Keratinocyte (primary cell): ENCODE results near the gene CDH10. TPM values are rescaled to one million over a fixed set of nuclear protein-coding genes. Genes with fewer than 3 reads are reported as not detected.

Source experiments
- DNase-seq: peaks from one replicate; pipeline ENCODE4 v3.0.0-alpha.2; 2011; ENCODE audit warnings: low read depth, missing footprints, low spot score
- FAIRE-seq: peaks from 2 replicates; lab custom pipeline; 2011; peaks lifted over from hg19 to GRCh38; lab: Jason Lieb, UNC
- H2AFZ ChIP-seq: 2 replicates; pipeline ENCODE4 v1.6.0; 2012; ENCODE audit warnings: low read length, control low read depth, inconsistent platforms; ENCODE audit not compliant: control insufficient read depth
- H3K27ac ChIP-seq: 2 replicates; pipeline ENCODE4 v1.5.1; 2011; ENCODE audit warnings: low read length; ENCODE audit not compliant: control insufficient read depth, insufficient read depth
- H3K27me3 ChIP-seq: 3 replicates; pipeline ENCODE4 v1.6.0; 2011; ENCODE audit warnings: low read length; ENCODE audit not compliant: control insufficient read depth, insufficient read depth; ENCODE audit errors: extremely low read depth
- H3K36me3 ChIP-seq, 2 experiments: 2 replicates in 1 of 2; 3 replicates in 1 of 2; pipeline ENCODE4 v1.5.1; 2011; ENCODE audit warnings: low read length in 2 of 2, mild to moderate bottlenecking in 1 of 2; ENCODE audit not compliant: control insufficient read depth in 2 of 2, insufficient read depth in 2 of 2; ENCODE audit errors: extremely low read depth in 1 of 2
- H3K4me1 ChIP-seq: 3 replicates; pipeline ENCODE4 v1.5.1; 2011; ENCODE audit warnings: low read length; ENCODE audit not compliant: control insufficient read depth, insufficient read depth; ENCODE audit errors: extremely low read depth
- H3K4me2 ChIP-seq: 3 replicates; pipeline ENCODE4 v1.6.0; 2011; ENCODE audit warnings: low read depth, low read length; ENCODE audit not compliant: control insufficient read depth, insufficient read depth; ENCODE audit errors: extremely low read depth
- H3K4me3 ChIP-seq, 3 experiments: fragments of 200-600 bp in 1 of 3; sonication (generic) in 1 of 3; 2 replicates in 2 of 3; 3 replicates in 1 of 3; pipeline ENCODE4 v1.5.1; 2011 to 2016; ENCODE audit warnings: low read length in 3 of 3, mild to moderate bottlenecking in 3 of 3, control low read depth in 2 of 3, inconsistent platforms in 1 of 3, low read depth in 1 of 3, mixed read lengths in 1 of 3, mixed run types in 1 of 3, moderate library complexity in 1 of 3; ENCODE audit not compliant: control insufficient read depth in 2 of 3, insufficient read depth in 2 of 3; ENCODE audit errors: extremely low read depth in 1 of 3
- H3K79me2 ChIP-seq: 2 replicates; pipeline ENCODE4 v1.6.0; 2012; ENCODE audit warnings: low read length; ENCODE audit not compliant: control insufficient read depth, insufficient read depth
- H3K9ac ChIP-seq: 3 replicates; pipeline ENCODE4 v1.6.0; 2011; ENCODE audit warnings: low read length; ENCODE audit not compliant: control insufficient read depth, insufficient read depth; ENCODE audit errors: extremely low read depth
- H3K9me1 ChIP-seq: 3 replicates; pipeline ENCODE4 v1.6.0; 2011; ENCODE audit warnings: low read length; ENCODE audit not compliant: control insufficient read depth, insufficient read depth; ENCODE audit errors: extremely low read depth
- H3K9me3 ChIP-seq: 2 replicates; pipeline ENCODE4 v1.5.1; 2012; ENCODE audit warnings: low read depth, low read length; ENCODE audit not compliant: control insufficient read depth
- H4K20me1 ChIP-seq: 3 replicates; pipeline ENCODE4 v1.6.0; 2011; ENCODE audit warnings: low read length; ENCODE audit not compliant: control insufficient read depth, insufficient read depth; ENCODE audit errors: extremely low read depth
- EZH2 ChIP-seq: IDR thresholded peaks from one replicate; pipeline ENCODE4 v1.6.1; 2012; ENCODE audit warnings: inconsistent platforms, mild to moderate bottlenecking, low read length, moderate library complexity
- dilution Hi-C: fragments of 300-500 bp; cut with MboI; formaldehyde crosslinking; loops from one replicate; pipeline ENCODE4 v1.7.0; 2020; ENCODE audit warnings: low sequenced_read_pairs; ENCODE audit not compliant: extremely low pct_ligation_motif_present
- polyA plus RNA-seq, 5 experiments: library from polyadenylated mRNA; depleted of rRNA in 3 of 5; stranded (reverse) in 3 of 5; stranded (forward) in 1 of 5; unstranded in 1 of 5; fragments of >200 nt; gene quantifications; 1 replicate in 1 of 5; 2 replicates in 3 of 5; 3 replicates in 1 of 5; pipeline versions ENCODE4 v1.2.1 to v1.2.3, GENCODE V29; 2011 to 2012; ENCODE audit warnings: missing spikeins in 2 of 5, low read depth in 1 of 5, low replicate concordance in 1 of 5
- TF ChIP-seq, protein P1 (sequence below), 3 experiments: IDR thresholded peaks in 1 of 3; conservative IDR thresholded peaks in 1 of 3; optimal IDR thresholded peaks in 1 of 3; 2 replicates in 2 of 3; 3 replicates in 1 of 3; pipeline versions ENCODE3 to v1.5.1; 2011; ENCODE audit warnings: low read length in 3 of 3, mild to moderate bottlenecking in 3 of 3, moderate library complexity in 2 of 3, control low read depth in 1 of 3, inconsistent platforms in 1 of 3; ENCODE audit not compliant: insufficient read depth in 2 of 3; ENCODE audit errors: extremely low read depth in 1 of 3

The CDH10 gene
- polyA plus RNA-seq, 1 donor (not counting 4 experiments of a cell fraction or from before 2014, with no cell fraction given) = 0.26 TPM

DNA sequence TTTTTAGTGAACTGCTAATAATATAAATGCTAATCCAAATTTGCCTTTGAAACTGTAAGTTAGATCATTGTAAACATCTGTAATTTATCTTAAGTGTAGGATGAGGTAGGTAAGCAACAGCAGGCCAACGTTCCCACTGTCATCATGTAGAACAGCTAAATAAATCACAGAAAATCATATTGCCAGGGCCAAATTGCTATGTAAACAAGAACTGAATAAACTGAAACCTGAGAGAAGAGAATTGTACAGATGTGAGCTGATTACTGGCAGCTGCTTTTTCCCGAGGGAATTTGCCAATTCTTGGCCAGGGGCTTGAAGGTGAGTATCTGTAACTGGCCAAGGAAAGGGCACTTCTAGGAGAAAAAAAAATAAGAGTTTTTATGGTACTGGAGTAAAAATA lies 97.6 kb downstream of the CDH10 start:
- no peak overlapping the region for H3K4me2 ChIP-seq
- TF ChIP-seq, protein P1, sequence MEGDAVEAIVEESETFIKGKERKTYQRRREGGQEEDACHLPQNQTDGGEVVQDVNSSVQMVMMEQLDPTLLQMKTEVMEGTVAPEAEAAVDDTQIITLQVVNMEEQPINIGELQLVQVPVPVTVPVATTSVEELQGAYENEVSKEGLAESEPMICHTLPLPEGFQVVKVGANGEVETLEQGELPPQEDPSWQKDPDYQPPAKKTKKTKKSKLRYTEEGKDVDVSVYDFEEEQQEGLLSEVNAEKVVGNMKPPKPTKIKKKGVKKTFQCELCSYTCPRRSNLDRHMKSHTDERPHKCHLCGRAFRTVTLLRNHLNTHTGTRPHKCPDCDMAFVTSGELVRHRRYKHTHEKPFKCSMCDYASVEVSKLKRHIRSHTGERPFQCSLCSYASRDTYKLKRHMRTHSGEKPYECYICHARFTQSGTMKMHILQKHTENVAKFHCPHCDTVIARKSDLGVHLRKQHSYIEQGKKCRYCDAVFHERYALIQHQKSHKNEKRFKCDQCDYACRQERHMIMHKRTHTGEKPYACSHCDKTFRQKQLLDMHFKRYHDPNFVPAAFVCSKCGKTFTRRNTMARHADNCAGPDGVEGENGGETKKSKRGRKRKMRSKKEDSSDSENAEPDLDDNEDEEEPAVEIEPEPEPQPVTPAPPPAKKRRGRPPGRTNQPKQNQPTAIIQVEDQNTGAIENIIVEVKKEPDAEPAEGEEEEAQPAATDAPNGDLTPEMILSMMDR (optimal IDR thresholded peaks at IDR 0.05 in 1 of 3, IDR thresholded peaks at IDR 0.05 in 1 of 3, conservative IDR thresholded peaks at IDR 0.05 in 1 of 3; ENCODE audit: extremely low read depth in 1 of 3, insufficient read depth in 2 of 3, low read length in 3 of 3) = no peak
- TF ChIP-seq EZH2 = no peak
- no peak overlapping the region for H3K9ac ChIP-seq
- DNase-seq (no peak), FAIRE-seq (no peak)
- no peak overlapping the region for H2AFZ ChIP-seq
- H3K27ac ChIP-seq = no peak overlapping the region
- H3K9me3 ChIP-seq = no peaks in the 10 kb centered on the region
- no peaks in the 10 kb centered on the region for H3K9me1 ChIP-seq
- no peaks in the 10 kb centered on the region for H3K79me2 ChIP-seq
- H3K4me1 ChIP-seq = no peaks in the 10 kb centered on the region
- dilution Hi-C loops = no loop called here
- H3K27me3 ChIP-seq = no peaks in the 10 kb centered on the region
- H3K4me3 ChIP-seq = no peak overlapping the region
- no peaks in the 10 kb centered on the region for H4K20me1 ChIP-seq
- H3K36me3 ChIP-seq = no peaks in the 10 kb centered on the region

DNA sequence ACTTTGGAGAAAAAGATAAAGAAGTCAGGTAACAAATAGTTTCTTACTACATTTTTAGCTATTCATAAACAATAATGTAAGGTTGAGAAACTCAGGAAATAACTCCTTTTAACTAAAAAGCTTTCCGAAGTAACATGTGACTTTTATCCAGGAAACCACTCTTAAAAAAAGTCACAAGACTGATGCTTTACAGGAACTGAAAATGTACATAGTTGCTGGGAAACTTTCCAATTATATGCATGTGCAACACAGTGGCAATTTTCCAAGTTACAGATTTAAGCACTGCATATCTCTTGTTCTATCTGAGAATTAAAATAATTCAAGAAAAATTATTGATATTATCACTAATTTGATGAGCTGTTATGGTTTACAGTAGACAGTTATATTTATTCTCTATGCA lies 105.2 kb downstream of the CDH10 start:
- no peak for DNase-seq
- no peak for TF ChIP-seq EZH2
- TF ChIP-seq, protein P1 (optimal IDR thresholded peaks at IDR 0.05 in 1 of 3, IDR thresholded peaks at IDR 0.05 in 1 of 3, conservative IDR thresholded peaks at IDR 0.05 in 1 of 3; ENCODE audit: extremely low read depth in 1 of 3, insufficient read depth in 2 of 3, low read length in 3 of 3) = no peak
- H3K9ac ChIP-seq = no peak overlapping the region

More for the DNA sequence above, 105.2 kb downstream of the CDH10 start:
- H2AFZ ChIP-seq = no peak overlapping the region
- no peaks in the 10 kb centered on the region for H3K79me2 ChIP-seq
- no peak overlapping the region for H3K4me3 ChIP-seq
- H3K4me1 ChIP-seq = no peaks in the 10 kb centered on the region
- H3K27me3 ChIP-seq = no peaks in the 10 kb centered on the region
- no peaks in the 10 kb centered on the region for H3K36me3 ChIP-seq
- no peak overlapping the region for H3K4me2 ChIP-seq
- dilution Hi-C loops = no loop called here
- H3K9me3 ChIP-seq = peaks cover 2% of the 10 kb centered on the region
- H4K20me1 ChIP-seq = no peaks in the 10 kb centered on the region
- H3K27ac ChIP-seq = no peak overlapping the region
- no peak for FAIRE-seq
- no peaks in the 10 kb centered on the region for H3K9me1 ChIP-seq
